Spinal cord (tissue), 10 donors: Measurements from ENCODE around the gene TK2. TPM values are rescaled to one million over a fixed set of nuclear protein-coding genes. Genes with fewer than 3 reads are reported as not detected.

Experiments
- DNase-seq, 6 donors: peaks; one replicate each; pipeline versions ENCODE4 v3.0.0 to v3.0.0-alpha.2; 2013 to 2015; ENCODE audit warnings: low spot score in 6 of 6, low read depth in 4 of 6
- H3K27ac ChIP-seq: one replicate; pipeline ENCODE4 v1.5.1; 2013; ENCODE audit warnings: low read depth, low read length, control low read depth
- H3K27me3 ChIP-seq: one replicate; pipeline ENCODE4 v1.6.1; 2013; ENCODE audit warnings: low read length; ENCODE audit not compliant: control insufficient read depth, insufficient read depth
- H3K36me3 ChIP-seq: one replicate; pipeline ENCODE4 v1.6.1; 2013; ENCODE audit warnings: low read length; ENCODE audit not compliant: control insufficient read depth, insufficient read depth
- H3K4me1 ChIP-seq: one replicate; pipeline ENCODE4 v1.6.1; 2013; ENCODE audit warnings: low read length; ENCODE audit not compliant: control insufficient read depth, insufficient read depth
- H3K4me3 ChIP-seq: one replicate; pipeline ENCODE4 v1.5.1; 2013; ENCODE audit warnings: low read depth, low read length, control low read depth
- H3K9me3 ChIP-seq: one replicate; pipeline ENCODE4 v1.6.1; 2013; ENCODE audit warnings: low read length; ENCODE audit not compliant: control insufficient read depth, insufficient read depth
- WGBS: methylation state at CpG from one replicate; pipeline ENCODE4 v1.1.5; 2013; ENCODE audit warnings: missing lambda C conversion rate; ENCODE audit not compliant: insufficient coverage; 5-methylcytosine and 5-hydroxymethylcytosine counted together
- polyA plus RNA-seq, 2 donors: library from polyadenylated mRNA; unstranded; fragments of 120-200 nt; gene quantifications; one replicate each; pipeline ENCODE4 v1.2.1, GENCODE V29; 2013; ENCODE audit not compliant: insufficient read length in 2 of 2
- total RNA-seq, 2 donors: library from RNA; depleted of rRNA in 1 of 2; stranded (reverse); fragments of 120-200 nt in 1 of 2; fragments of >200 nt in 1 of 2; gene quantifications; one replicate each; pipeline versions ENCODE4 v1.2.3 to v1.2.4, GENCODE V29; 2013 to 2014
- donor health status: healthy.

Gene TK2
- total and polyA plus RNA-seq, 4 donors, result 32.6 to 42.8 (median 38.2) TPM

- DNase-seq, result no peak
- H3K4me3 ChIP-seq, result no peak overlapping the region
- H3K36me3 ChIP-seq, result no peaks in the 10 kb centered on the region
- H3K9me3 ChIP-seq, result no peaks in the 10 kb centered on the region
- H3K27me3 ChIP-seq, result no peaks in the 10 kb centered on the region
- peaks cover 11% of the 10 kb centered on the region for H3K4me1 ChIP-seq
- H3K27ac ChIP-seq, result no peak overlapping the region
- WGBS, result 97% methylated on average over 6 of the region's 8 CpGs
These were observed 39.2 kb upstream of the TK2 start for GRCh38 chr16:66588981-66589713.

GRCh38 chr16:66587881-66588600, 38.1 kb upstream of the TK2 start:
- Histone ChIP-seq H3K27me3 (no peaks in the 10 kb centered on the region), H3K4me3 (no peak overlapping the region), H3K27ac (no peak overlapping the region), H3K36me3 (no peaks in the 10 kb centered on the region), H3K9me3 (no peaks in the 10 kb centered on the region), H3K4me1 (peaks cover 11% of the 10 kb centered on the region)
- no peak for DNase-seq
- WGBS, result 75% methylated on average over 3 of the region's 7 CpGs

GRCh38 chr16:66585481-66586239, 35.7 kb upstream of the TK2 start:
- Histone ChIP-seq H3K4me3 (no peak overlapping the region), H3K4me1 (peaks cover 11% of the 10 kb centered on the region), H3K9me3 (no peaks in the 10 kb centered on the region), H3K36me3 (no peaks in the 10 kb centered on the region), H3K27me3 (no peaks in the 10 kb centered on the region), H3K27ac (no peak overlapping the region)
- no peak for DNase-seq
- 75% methylated on average over 8 of the region's 10 CpGs for WGBS

GRCh38 chr16:66581246-66581952, 31.5 kb upstream of the TK2 start:
- 75% methylated on average over 1 of the region's 3 CpGs for WGBS
- H3K9me3 ChIP-seq, result no peaks in the 10 kb centered on the region
- H3K4me3 ChIP-seq, result no peak overlapping the region
- H3K27me3 ChIP-seq, result peaks cover 20% of the 10 kb centered on the region
- H3K36me3 ChIP-seq, result no peaks in the 10 kb centered on the region
- no peak overlapping the region for H3K27ac ChIP-seq
- DNase-seq, result no peak
- peaks cover 16% of the 10 kb centered on the region for H3K4me1 ChIP-seq

- no peak overlapping the region for H3K4me3 ChIP-seq
- no peak for DNase-seq
- H3K27me3 ChIP-seq, result peaks cover 20% of the 10 kb centered on the region
- no peaks in the 10 kb centered on the region for H3K9me3 ChIP-seq
- no peak overlapping the region for H3K27ac ChIP-seq
- no peaks in the 10 kb centered on the region for H3K36me3 ChIP-seq
- 68% methylated on average over 2 of the region's 4 CpGs for WGBS
- peaks cover 16% of the 10 kb centered on the region for H3K4me1 ChIP-seq
These were observed 30.8 kb upstream of the TK2 start for GRCh38 chr16:66580605-66581209.

GRCh38 chr16:66578651-66579531, 29.0 kb upstream of the TK2 start, which contains the start of gene CMTM2:
Gene CMTM2 (plus strand): TSS chr16:66579463. CDS start chr16:66579608, 145 bp downstream.
- peak within 1 kb of the TSS; percentile 29 for H3K4me3 ChIP-seq
- H3K27ac ChIP-seq, result no peak within 1 kb of the TSS
- 8% methylated on average over 75 of the region's 77 CpGs for WGBS
- peaks cover 16% of the 10 kb centered on the region for H3K4me1 ChIP-seq
- peak in 3 of 6 donors; percentile 2 to 65 (median 49) for DNase-seq
- H3K36me3 ChIP-seq, result no peaks in the 10 kb centered on the region
- H3K27me3 ChIP-seq, result peaks cover 20% of the 10 kb centered on the region
- H3K9me3 ChIP-seq, result no peaks in the 10 kb centered on the region

- Histone ChIP-seq H3K27me3 (peaks cover 20% of the 10 kb centered on the region), H3K36me3 (peaks cover 2% of the 10 kb centered on the region), H3K4me1 (peaks cover 16% of the 10 kb centered on the region), H3K4me3 (no peak overlapping the region), H3K9me3 (no peaks in the 10 kb centered on the region), H3K27ac (no peak overlapping the region)
- 89% methylated on average over 4 of the region's 5 CpGs for WGBS
- no peak for DNase-seq
These were observed 26.4 kb upstream of the TK2 start for GRCh38 chr16:66576296-66576695.

- Histone ChIP-seq H3K36me3 (peaks cover 2% of the 10 kb centered on the region), H3K4me3 (no peak overlapping the region), H3K27me3 (peaks cover 20% of the 10 kb centered on the region), H3K27ac (no peak overlapping the region), H3K9me3 (no peaks in the 10 kb centered on the region), H3K4me1 (peaks cover 16% of the 10 kb centered on the region)
- WGBS, result 83% methylated on average over 1 of the region's 3 CpGs
- no peak for DNase-seq
These were observed 25.1 kb upstream of the TK2 start for GRCh38 chr16:66575060-66575459.
